HG02642 (cell line): Measurements from ENCODE around the gene GABARAP.

Source experiments
- ATAC-seq: cut with Tn5 transposase; IDR thresholded peaks from one replicate; pipeline ENCODE4 v1.9.1; 2021; ENCODE audit warnings: mild to moderate bottlenecking; ENCODE audit not compliant: unreplicated experiment, poor library complexity

The GABARAP gene

DNA sequence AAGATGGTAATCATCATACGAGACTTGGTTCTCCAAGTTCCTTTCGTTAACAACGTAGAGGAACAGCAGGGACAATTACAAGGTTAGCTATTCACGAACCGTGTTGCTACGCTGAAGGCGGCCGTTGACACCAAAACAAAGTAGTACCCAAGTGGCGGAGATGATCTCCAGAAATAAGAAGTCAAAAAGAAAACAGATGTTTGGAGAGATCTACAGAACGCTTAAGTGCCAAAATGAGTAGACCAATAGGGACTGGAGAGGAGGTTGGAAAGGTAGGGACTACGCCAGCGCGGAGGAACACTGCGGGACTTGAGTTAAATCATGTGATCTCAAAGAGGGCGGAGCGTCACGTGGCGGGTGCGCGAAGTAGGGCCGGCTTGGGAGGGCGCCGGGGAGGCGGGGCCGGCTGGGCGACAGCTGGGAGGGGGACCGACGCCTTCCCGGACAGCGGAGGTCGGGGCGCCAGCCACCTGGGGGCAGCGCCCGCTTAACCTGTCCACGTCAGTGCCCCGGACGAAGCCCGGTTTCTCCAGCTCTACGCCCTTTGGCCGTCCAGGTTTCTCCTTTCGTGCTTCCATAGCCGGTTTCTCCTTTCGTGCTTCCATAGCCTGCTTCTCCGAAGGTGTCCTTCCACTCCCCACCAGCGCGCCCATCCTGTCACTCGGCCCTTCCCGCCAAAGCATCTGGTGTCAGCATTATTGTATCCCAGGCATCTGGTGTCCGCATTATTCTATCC is 636 bp upstream of the GABARAP start:
- ATAC-seq: peak; percentile 44

DNA sequence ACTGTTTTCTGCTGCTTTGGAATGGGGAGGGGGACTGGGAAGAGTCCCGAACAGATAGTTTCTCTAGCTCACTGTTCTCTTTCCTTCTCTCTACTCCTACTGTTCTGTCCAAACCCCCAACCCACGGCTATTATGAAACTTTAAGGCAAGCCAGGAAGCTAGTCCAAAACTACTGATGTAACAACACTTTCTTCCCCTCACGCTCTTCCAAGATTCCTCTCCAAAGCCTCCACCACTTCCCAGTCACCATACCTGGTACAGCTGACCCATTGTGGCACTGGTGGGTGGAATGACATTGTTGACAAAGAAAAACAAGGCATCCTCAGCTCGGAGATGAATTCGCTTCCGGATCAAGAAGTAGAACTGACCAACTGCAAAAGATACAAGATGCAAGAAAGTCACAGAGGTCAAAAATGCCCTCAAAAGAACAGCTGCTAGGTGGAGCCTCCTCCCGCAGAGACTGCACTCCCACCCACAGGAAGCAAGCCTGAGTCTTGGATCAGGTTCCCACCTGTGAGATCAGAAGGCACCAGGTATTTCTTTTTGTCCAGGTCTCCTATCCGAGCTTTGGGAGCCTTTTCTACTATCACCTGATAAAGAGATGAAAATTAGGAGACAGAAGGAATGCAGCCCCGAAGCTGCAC is 1.0 kb downstream of the GABARAP start:
- no peak for ATAC-seq

DNA sequence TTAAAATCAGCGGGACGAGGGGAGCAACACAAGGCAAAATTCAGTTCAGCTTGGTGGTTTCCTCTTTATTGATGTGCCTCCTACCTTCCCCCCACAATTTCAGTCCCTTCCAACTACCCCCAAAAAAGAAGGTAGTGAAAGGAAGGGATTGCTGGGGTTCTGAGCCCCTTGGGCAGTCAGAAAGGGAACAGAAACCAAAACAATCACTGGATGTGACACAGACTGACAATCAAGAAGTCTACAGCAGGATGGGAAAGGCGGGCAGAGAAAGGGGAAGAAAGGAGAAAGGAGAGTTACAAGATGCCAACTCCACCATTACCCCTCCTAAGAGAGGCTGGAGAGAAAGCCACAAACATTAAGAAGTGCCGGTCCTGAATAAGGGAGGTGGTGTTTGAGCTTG is 1.9 kb downstream of the GABARAP start:
- no peak for ATAC-seq

DNA sequence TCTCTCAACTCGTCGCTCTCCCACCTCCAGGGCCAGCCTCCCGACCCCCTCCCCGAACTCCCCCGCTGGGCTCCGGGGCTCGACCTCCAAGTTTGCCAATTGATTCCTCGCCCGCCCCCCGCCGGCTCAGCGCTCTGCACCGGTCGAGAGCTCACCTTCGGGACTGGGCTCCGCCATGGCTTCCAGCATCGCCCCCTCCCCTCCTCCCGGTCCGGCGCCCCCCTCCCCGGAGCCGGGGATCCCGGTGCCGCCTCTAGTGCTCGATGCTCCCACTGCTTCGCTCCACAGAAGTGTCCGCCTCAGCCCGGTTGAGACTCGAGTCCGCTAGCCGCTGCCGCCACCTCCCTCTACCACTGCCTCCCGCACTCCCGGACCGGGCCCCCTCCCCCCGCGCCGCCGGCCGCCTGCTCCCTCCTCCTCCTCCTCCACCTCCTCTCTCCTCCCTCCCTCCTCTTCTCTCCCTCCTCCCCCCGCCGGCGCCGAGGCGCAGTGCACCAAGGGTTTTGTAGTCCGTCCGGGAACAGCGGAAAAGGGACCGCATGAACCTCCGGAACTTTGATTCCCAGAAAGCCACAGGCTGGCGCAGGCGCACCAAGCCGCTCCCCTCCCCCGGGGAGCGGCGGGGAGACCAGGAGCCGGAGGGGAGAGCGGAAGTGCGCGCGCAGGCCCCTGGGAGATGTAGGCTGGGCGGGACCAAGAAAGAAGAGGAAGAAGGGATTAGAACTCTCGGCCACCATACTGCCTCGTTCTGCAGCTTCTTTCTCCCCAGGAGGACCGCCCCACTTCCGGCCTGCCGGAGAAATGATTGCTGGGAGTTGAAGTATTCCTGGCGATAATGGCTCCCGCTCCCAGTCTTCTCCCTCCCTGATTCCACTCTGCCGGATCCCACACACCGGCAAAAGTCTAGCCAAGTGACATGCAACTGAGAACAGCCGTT is 2.9 kb downstream of the GABARAP start, which contains the start of gene PHF23:
TSS of gene PHF23 (minus strand) at position 367 of the 937 bp plus-strand sequence. CDS start at position 189, 178 bp downstream.
- peak; percentile 54 for ATAC-seq

DNA sequence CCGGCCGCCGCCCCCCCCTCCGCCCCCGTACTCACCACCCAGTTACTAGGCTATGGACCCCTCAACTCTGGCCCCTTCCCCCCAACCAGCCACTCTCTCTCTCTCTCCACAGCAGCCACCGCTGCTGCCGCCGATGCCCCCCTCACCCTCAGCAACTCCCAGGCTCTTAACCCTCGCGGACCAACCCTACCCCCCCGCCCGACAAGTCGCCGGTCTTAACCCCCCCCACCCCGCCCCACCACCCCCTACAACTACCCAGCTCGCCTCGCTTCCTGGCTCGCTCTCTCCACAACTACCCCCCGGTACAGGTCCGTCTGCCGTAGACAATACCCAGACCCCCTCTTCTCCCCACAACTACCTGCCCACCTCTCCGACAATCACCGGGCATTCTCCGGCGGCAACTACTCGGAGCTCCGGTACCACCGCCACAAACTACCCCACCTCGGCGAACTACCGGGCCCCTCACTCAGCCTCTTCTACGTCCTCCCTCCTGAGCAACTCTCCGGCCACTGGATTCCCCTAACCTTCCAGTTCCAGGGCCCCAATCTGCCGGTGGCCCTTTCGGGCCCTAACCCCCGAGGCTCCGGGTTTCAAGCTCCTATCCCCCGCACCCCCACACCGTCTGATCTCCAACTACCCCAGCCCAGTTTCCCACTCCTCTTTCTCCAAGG is 3.7 kb downstream of the GABARAP start:
- ATAC-seq: no peak

DNA sequence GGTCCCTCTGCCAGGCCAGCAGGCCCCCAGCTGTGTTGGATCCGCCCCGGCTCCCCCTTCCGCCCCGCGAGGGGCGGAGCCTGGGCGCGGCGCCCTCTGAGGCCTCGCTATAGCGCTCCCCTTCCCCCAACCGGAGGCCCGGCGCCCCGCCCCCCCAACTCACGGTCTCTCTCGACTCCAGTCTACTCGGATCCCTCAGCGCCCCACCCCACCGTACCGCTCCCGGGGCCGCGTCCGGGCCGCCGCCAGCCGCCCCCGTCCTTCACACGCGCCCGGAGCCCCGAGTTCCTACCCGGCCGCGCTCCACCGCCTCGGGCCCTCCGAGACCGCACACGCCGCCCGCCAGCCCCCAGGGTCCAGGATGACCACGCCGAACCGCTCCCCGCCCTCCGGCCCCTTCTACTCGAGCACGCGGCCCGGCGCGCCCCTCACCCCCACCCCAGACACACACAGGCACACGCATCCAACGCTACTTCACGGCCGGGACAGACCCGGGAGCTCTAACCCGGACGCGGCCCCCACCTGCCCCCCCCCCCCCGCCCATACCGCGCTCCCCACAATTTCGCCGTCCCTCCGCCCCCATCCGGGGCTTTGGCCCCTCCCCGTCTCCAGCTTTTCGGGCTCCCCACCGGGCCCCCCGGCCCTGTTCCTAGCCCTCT is 4.4 kb downstream of the GABARAP start:
- ATAC-seq: peak; percentile 14

DNA sequence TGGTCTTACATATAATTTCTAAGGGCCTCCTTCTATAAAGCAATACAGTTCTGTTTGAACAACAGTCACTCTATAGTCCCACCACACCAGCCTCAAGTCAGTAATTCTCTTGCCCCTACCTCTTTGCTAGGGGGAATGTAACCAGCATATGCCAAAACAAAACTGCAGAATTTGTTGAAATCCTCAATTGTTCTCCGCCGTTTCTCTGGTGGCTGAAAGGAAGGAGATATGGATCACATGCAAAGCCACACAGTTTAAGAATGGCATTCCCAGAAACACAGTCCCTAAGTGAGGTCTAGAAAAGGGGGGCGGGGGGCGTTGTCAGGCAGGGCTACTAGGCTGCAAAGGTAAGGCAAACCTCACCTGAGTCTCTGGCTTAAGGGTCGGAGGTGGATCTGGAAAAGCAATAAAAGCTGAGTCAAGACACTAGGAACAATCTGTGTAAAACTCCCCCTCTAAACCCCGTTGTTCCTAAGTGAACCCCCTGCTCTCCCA is 4.9 kb downstream of the GABARAP start:
- no peak for ATAC-seq

DNA sequence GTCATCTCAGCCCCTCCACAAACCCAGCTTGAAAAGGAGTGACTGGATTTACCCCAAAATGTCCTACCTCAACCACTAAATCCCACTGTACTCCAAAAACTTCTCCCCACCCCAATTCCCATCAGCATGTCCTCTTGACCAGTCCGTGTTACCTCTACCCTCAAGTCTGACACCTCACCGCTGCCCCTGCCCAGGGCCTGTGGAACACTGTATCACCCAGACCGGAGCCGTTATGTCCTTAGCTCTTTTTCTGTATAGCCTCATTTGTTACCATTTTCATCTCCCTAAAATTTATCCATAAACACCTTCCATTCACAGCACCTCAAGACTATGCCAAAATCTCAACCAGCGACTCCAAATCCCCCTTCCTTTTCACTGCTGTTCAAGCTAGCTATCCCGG is 5.4 kb downstream of the GABARAP start:
- no peak for ATAC-seq

DNA sequence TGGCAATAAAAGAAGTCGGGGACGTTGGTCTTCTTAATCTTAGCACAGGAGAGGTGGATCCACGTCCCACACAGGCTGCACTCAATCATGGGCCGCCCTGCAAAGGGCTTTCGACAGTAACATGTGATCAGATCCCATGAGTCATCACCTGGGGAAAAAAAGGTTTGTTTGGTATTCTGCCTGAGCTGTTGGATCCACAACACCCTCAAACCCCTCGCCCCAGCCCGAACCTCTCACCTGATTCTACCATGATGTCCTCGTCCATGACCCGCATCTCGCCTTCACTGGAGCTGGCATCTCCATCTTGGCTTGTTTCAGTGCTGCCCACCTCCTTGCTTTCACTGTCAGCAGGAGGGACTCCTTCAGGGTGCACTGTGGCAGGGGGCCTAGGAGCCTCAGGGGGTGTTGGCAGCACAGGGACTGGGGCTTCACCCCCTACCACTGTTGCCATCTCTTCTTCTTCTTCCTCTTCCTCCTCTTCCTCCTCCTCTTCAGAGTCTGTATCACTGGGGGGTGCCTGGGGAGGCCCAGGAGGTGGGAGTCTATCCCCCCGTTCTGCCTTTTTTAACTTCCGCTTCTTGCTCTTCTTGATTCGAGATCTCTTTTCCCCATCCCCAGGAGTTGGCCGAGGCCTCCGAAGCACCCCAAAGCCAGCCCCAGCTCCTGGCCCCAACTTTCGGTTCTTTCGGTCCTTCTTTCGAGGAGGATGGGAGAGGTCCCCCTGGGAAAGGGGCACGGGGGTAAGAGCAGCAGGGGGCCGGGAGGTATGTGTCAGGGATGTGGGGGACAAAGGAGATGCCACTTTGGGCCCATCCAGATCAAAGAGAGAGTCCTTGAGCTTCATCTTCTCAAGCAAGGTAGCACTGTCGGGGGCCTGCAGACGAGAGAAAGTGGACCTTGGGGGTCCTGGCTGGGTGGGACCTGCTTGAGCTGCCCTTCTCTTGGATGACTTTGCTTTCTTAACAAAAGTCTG is 6.3 kb downstream of the GABARAP start:
- no peak for ATAC-seq

DNA sequence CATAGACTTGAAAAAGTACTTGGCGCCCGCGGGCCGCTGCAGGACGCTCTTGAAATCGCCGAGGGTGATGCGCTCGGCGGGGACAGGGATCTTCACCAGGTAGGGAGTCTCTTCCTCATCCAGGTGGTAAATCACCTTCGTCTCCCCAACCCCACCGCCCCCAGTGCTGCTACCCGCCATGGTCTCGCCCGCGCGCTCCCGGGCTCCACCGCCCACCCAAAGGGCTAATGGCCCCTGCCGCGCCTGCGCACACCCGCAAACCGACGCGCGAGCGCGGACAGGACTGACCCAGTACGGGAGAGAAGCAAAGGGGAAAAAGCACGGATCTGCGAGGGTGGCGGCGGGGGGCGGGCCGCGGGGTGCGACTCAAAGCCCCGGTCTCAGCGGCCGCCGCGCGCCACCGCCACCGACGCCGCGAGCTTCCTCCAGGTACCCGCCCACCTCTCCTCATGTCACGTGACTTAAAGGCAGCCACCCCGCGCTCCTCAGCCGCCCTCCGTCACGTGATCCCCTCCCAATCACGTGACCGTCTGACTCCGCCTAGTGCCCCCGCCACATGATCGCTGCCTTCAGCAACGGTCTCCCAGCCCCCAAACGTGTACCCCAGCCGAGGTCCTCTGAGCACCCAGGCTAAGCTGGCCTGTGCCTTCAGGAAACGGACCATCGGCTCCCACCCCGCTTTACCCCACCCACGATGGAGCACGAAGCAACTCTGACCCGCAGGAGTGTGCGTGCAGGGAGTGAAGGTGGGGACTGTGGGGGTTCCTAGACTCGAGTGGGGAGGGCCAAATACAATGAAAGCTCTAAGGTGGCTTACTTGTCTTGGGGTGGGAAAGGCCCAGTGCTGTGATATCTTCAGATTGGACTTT is 7.9 kb downstream of the GABARAP start, which contains the start of gene DVL2:
TSS of gene DVL2 (minus strand) at position 435 of the 869 bp plus-strand sequence. CDS start at position 180, 255 bp downstream.
- ATAC-seq: peak; percentile 61

DNA sequence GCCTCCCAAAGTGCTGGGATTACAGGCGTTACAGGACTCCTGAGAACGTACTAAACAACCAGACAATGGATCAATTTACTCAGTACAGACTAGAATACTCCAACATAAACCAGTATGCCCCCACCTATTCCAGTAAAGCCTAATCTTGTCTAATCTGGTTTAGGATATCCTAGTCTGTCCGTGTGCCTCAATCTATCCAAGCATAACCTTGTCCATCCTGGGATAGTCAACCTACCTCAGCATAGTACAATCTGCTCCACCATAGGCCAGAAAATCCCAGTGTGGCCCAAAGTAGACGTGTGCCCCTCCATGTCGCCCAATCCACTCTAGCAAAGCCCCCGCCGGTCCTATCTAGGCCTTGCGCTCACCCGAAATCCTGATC is 8.6 kb downstream of the GABARAP start:
- ATAC-seq: no peak

DNA sequence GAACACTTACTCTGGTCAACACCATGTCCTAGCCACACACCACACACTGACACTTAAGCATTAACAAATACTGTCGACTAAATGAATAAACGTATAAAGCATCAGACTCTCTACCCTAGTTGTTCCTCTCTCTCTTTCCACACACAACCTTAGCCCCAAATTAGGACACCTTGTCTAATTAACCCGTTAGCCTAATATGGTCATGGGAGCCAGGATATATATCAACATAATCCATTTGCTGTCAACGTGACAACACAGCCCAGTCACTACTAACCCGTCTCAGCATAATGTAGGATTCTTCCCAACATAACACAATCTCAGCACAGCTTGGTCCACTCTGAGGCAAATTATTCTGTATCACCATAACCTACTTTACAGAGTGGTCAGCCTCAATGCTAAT is 10.1 kb downstream of the GABARAP start:
- ATAC-seq: no peak

DNA sequence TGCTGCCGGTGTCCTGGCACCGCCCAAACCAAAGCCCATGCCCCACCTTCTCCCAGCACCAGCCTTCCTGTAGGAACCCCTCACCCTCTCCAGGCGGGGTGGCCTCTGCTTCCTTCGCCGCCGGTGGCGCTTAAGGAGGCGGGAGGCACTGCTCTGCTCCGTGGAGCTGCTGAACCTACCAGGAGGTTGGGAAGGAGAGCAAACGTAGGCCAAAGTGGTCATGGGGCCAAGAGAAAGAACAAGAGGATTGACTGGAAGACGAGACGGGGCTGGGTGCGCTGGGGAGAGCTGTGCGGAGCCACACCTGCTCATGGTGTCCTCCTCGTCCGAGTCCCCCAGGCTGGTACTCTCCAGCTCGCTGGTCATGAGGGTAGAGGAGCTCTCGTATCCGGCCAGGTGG is 12.7 kb downstream of the GABARAP start:
- ATAC-seq: no peak

DNA sequence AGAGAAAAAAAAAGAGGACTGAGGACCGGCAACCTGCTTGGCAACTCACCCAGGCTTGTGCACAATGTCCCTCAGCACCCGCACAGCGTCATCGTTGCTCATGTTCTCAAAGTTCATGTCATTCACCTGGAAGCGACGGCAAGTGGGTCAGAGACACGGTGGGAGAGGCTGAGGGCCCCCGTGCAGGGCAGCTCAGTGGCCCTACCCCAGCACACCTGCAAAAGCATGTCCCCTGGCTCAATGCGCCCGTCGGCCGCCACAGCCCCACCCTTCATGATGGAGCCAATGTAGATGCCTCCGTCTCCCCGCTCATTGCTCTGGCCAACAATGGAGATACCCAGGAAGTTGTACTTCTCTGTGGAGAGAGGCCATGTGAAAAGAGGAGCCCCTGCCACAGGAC is 13.3 kb downstream of the GABARAP start:
- no peak for ATAC-seq

DNA sequence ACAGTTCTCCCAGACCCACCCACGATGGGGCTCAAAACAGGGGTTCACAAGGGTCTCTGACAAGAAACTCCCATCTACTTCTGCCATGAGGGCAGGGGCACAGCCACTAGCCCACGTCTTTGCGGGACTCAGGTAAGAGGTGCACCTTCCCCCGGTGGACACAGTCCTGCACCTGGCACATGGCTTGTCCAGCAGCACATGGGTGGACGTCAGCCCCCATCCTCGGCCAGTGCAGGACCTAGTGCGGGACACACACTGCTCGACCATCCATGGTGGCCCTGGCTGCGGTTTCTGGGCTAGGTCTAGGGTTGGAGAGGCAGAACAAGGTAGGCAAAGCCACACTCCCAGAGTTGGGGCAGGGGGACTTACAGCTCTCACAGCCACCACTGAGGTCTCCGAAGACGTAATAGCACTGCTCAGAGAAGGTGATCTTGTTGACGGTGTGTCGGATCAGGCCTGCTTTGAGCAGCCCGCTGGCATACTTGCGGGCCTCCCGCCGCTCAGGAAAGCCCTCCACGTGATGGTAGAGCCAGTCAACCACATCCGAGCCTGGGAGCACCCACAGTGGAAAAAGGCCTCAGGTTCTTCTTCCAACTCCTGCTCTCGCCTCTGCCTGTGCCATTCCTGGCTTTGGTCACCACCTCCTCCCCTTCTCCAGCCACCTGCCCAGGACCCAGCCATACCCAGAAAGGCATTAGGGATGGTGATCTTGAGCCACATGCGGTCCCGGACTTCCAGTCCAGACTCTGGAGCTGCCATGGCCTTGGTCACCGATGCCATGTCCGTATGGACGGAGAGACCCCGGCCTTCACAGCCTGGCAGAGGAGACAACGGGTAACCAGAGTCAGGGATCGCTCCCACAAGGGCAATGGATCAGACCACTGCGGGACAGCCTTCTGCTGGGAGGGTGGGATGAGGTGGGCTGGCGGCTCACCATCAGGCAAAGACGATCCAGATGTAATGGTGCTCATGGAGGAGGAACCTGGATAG is 15.2 kb downstream of the GABARAP start:
- no peak for ATAC-seq

DNA sequence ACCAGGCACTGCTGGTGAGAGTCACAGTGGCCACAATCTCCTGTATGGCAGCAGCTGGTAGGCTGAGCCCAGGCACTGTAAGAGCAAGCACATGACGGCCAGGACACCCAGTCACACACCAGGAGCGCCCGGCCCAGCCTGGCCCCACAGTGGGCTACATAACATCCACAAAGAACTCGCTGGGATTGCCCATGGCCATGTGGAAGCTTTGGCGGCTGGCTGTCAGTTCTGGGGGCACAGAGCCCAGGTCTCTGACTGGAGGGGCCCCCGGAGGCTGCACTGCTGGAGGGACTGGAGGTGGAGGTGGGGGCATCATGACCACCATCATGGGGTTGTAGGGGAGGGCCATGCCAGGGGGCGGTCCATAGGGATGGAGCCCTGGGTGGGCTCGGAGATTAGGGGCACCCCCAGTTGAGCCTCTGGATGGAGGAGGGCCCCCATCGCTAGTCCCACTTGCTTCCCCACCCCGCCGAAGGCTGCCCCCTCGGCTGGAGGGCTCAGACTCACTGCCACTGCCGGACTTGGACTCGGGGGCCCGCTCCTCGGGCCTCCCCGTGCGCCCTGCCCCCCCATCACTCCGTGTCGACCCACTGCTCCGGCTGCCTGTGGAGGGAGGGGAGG is 16.4 kb downstream of the GABARAP start:
- ATAC-seq: no peak
